ENCODE results near the gene DLG2.

DLG2 gene

GRCh38 chr11:84503503-84503902 is 1123.6 kb downstream of the DLG2 start:
- no peak for TF ChIP-seq CTCF (IDR thresholded peaks at IDR 0.05)
- no peak for TF ChIP-seq ZFX (IDR thresholded peaks at IDR 0.05; ENCODE audit: borderline replicate concordance)
- no peak overlapping the region for H3K27ac ChIP-seq

- H3K27ac ChIP-seq: no peak overlapping the region
- no peak for TF ChIP-seq ZFX (IDR thresholded peaks at IDR 0.05; ENCODE audit: borderline replicate concordance)
- no peak for TF ChIP-seq CTCF (IDR thresholded peaks at IDR 0.05)
Measured at GRCh38 chr11:84501750-84502149, 1125.4 kb downstream of the DLG2 start.

DNA sequence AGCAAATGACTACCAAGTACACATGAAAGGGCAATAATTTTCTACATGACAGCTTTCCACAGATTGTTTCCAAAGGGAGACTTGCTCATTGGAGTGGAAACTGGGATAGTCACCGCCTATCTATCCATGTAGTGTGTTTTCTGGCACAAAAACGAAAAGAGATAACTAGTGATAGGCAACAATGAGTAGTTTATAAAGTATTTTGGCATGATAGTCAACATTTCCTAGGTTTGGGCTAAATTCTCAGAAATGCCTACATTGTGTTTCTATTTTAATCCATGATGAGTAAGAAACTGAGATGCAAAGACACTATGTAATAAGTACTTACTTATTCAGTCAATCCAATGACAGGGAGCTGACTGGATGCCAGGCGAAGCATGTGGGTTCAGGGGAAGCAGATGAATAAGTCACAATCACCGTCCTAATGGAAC is 1129.1 kb downstream of the DLG2 start:
- H3K27ac ChIP-seq: no peak overlapping the region
- no peak for TF ChIP-seq ZFX (IDR thresholded peaks at IDR 0.05; ENCODE audit: borderline replicate concordance)
- no peak for TF ChIP-seq CTCF (IDR thresholded peaks at IDR 0.05)

- H3K27ac ChIP-seq: no peak overlapping the region
Measured at GRCh38 chr11:84497181-84497580, 1130.0 kb downstream of the DLG2 start.

DNA sequence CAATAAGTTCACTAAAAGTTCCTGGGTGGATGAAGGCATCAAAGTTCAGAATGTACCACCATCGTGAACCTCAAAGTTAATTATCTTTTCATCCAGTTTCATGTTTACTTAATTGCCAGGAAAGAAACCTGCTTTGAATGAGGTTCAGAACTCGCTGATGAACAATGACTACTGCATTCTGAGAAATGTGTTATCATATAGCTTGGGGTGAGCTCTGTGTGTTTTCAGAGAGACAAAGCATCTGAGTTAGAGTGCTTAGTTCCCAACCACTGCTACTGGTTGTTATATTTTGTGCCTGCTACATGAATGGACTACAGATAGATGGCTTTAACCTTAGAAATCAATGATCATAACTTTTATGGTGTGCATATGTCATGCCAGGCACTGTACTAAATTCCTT is 1131.0 kb downstream of the DLG2 start:
- TF ChIP-seq CTCF (IDR thresholded peaks at IDR 0.05) (no peak), ZFX (IDR thresholded peaks at IDR 0.05; ENCODE audit: borderline replicate concordance) (no peak)
- H3K27ac ChIP-seq: no peak overlapping the region

More at GRCh38 chr11:84497181-84497580, 1130.0 kb downstream of the DLG2 start:
- no peak for TF ChIP-seq ZFX (IDR thresholded peaks at IDR 0.05; ENCODE audit: borderline replicate concordance)

- TF ChIP-seq ZFX (IDR thresholded peaks at IDR 0.05; ENCODE audit: borderline replicate concordance): no peak
Measured at GRCh38 chr11:84480131-84480530, 1147.0 kb downstream of the DLG2 start.

DNA sequence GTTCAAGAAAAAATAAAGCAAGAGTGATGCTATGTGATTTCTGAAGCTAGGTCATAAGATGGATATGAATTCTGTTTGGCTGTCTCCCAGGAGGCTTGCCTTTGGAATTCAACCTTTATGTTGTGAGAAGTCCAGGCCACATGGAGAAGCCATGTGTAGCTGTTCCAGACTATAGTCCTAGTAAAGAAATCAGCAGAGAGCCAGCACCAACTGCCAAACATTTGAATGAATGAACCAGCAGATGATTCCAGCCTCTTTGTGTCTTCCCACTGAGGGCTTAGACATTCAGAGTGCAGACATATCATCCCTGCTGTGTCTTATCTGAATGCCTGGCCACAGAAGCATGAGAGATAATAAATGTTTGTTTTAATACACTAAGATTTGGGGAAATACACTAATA is 1150.6 kb downstream of the DLG2 start:
- TF ChIP-seq CTCF (IDR thresholded peaks at IDR 0.05) (no peak), ZFX (IDR thresholded peaks at IDR 0.05; ENCODE audit: borderline replicate concordance) (no peak)

More at GRCh38 chr11:84480131-84480530, 1147.0 kb downstream of the DLG2 start:
- no peak overlapping the region for H3K27ac ChIP-seq

DNA sequence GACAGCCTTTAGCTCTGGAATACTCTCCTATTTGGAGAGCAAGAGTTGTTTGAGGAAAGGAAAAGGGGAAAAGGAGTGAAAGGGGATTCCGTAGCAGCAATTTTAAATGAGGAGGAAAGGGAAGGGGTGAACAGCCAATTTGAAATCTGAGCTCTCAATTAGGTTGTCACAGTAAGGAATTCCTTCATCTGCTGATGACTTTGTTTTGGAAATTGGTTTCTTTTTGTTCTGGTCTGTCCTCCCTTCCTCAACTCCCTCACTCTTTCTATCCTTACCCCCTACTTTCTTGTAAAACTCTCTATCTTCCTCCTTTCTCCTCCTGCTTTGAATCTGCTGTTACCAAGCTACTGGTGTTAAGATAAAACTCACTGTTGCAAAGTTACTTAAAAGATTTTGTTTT is 1155.6 kb downstream of the DLG2 start:
- no peak for TF ChIP-seq CTCF (IDR thresholded peaks at IDR 0.05)
- TF ChIP-seq ZFX (IDR thresholded peaks at IDR 0.05; ENCODE audit: borderline replicate concordance): no peak
- H3K27ac ChIP-seq: no peak overlapping the region

More for the DNA sequence above, 1150.6 kb downstream of the DLG2 start:
- no peak overlapping the region for H3K27ac ChIP-seq

All from 22Rv1 (cell line).